K562 (cell line): ENCODE data around the gene RPS2. TPM values are rescaled to one million over a fixed set of nuclear protein-coding genes. Genes with fewer than 3 reads are reported as not detected.

Experiments used
- ARNT ChIP-seq, 2 experiments: fragments of 450-650 bp; IDR thresholded peaks; 2 replicates each; pipeline ENCODE4 v1.6.1; 2016; ENCODE audit warnings: mild to moderate bottlenecking in 1 of 2
- BRD4 ChIP-seq: fragments of 200-600 bp; sonication (generic); IDR thresholded peaks from 2 replicates; pipeline ENCODE4 v1.6.1; 2017; ENCODE audit warnings: inconsistent platforms
- BRD9 ChIP-seq: fragments of 450-650 bp; IDR thresholded peaks from 2 replicates; pipeline ENCODE4 v1.6.1; 2018; ENCODE audit warnings: low read depth; ENCODE audit not compliant: partially characterized antibody
- CHD4 ChIP-seq: fragments of 200-600 bp; sonication (generic); IDR thresholded peaks from 3 replicates; pipeline ENCODE4 v1.6.1; 2012; ENCODE audit warnings: low read depth, mild to moderate bottlenecking, mixed read lengths, low read length, inconsistent platforms; ENCODE audit not compliant: insufficient read depth, insufficient replicate concordance, poor library complexity, severe bottlenecking
- FOXA3 ChIP-seq, 2 experiments: fragments of 450-650 bp in 1 of 2; sonication (generic) in 1 of 2; formaldehyde crosslinking; IDR thresholded peaks in 1 of 2; conservative IDR thresholded peaks in 1 of 2; 2 replicates each; pipeline versions ENCODE4 v1.4.0 to v1.8.0; 2020 to 2022; ENCODE audit warnings: mild to moderate bottlenecking in 2 of 2, missing genetic modification reagents in 1 of 2
- HES1 ChIP-seq: fragments of 450-650 bp; IDR thresholded peaks from 2 replicates; pipeline ENCODE4 v1.6.1; 2016; ENCODE audit warnings: low read depth, mild to moderate bottlenecking, moderate library complexity
- HNRNPLL ChIP-seq: fragments of 200-400 bp; formaldehyde crosslinking; IDR thresholded peaks from 2 replicates; pipeline ENCODE4 v1.6.1; 2017; ENCODE audit warnings: low read length, low read depth, mild to moderate bottlenecking; ENCODE audit not compliant: poor library complexity, severe bottlenecking
- JUND ChIP-seq, 2 experiments: IDR thresholded peaks; 2 replicates in 1 of 2; 3 replicates in 1 of 2; pipeline ENCODE4 v1.6.1; 2011; ENCODE audit warnings: borderline replicate concordance in 2 of 2, low read depth in 2 of 2, low read length in 2 of 2, improper control_type of control experiment in 1 of 2, missing biosample characterization in 1 of 2, missing genetic modification characterization in 1 of 2, missing genetic modification reagents in 1 of 2
- KAT2B ChIP-seq: IDR thresholded peaks from one replicate; pipeline ENCODE4 v1.6.1; 2012; ENCODE audit warnings: low read depth, mild to moderate bottlenecking, control low read depth, inconsistent platforms, low read length, moderate library complexity
- KDM2B ChIP-seq: fragments of 250-450 bp; sonication (Bioruptor Pico); IDR thresholded peaks from 2 replicates; pipeline ENCODE4 v1.8.0; 2021; ENCODE audit warnings: mild to moderate bottlenecking, moderate library complexity
- KLF1 ChIP-seq: fragments of 450-650 bp; IDR thresholded peaks from 2 replicates; pipeline ENCODE4 v1.6.1; 2016; ENCODE audit warnings: missing genetic modification characterization, missing compliant biosample characterization
- KLF10 ChIP-seq: fragments of 250-450 bp; sonication (Bioruptor Pico); IDR thresholded peaks from 2 replicates; pipeline ENCODE4 v1.6.1; 2021; ENCODE audit warnings: matching md5 sums
- LARP7 ChIP-seq: fragments of 450-650 bp; IDR thresholded peaks from 2 replicates; pipeline ENCODE4 v1.6.1; 2016
- NFE2L1 ChIP-seq: fragments of 450-650 bp; IDR thresholded peaks from 2 replicates; pipeline ENCODE4 v1.6.1; 2016; ENCODE audit warnings: missing genetic modification characterization, low read depth, mild to moderate bottlenecking, missing compliant biosample characterization, moderate library complexity, borderline replicate concordance
- NFIC ChIP-seq: fragments of 450-650 bp; IDR thresholded peaks from 2 replicates; pipeline ENCODE4 v1.6.1; 2017; ENCODE audit warnings: mild to moderate bottlenecking, inconsistent platforms
- PKNOX1 ChIP-seq: fragments of 450-650 bp; IDR thresholded peaks from 2 replicates; pipeline ENCODE4 v1.6.1; 2016
- SMARCA4 ChIP-seq: fragments of 450-650 bp; IDR thresholded peaks from 2 replicates; pipeline ENCODE4 v1.6.1; 2016
- SMARCE1 ChIP-seq: fragments of 450-650 bp; IDR thresholded peaks from 2 replicates; pipeline ENCODE4 v1.7.1; 2016; ENCODE audit warnings: mild to moderate bottlenecking
- THRA ChIP-seq: fragments of 450-650 bp; IDR thresholded peaks from 2 replicates; pipeline ENCODE4 v1.6.1; 2017; ENCODE audit warnings: mild to moderate bottlenecking, moderate library complexity
- ZBTB5 ChIP-seq: fragments of 450-650 bp; IDR thresholded peaks from 2 replicates; pipeline ENCODE4 v1.6.1; 2017; ENCODE audit warnings: antibody characterized with exemption
- ZBTB9 ChIP-seq: fragments of 450-650 bp; formaldehyde crosslinking; IDR thresholded peaks from 2 replicates; pipeline ENCODE4 v1.4.0; 2020; ENCODE audit warnings: mild to moderate bottlenecking, moderate library complexity
- ZNF785 ChIP-seq: fragments of 250-450 bp; sonication (Bioruptor Pico); IDR thresholded peaks from 2 replicates; pipeline ENCODE4 v1.4.0; 2020; ENCODE audit warnings: mild to moderate bottlenecking
- polyA plus RNA-seq, 8 experiments: library from polyadenylated mRNA; depleted of rRNA in 4 of 8; stranded (reverse) in 5 of 8; unstranded in 3 of 8; fragments of >200 nt; fragmentation: Nextera tagmentation in 2 of 8; fragmentation: Illumina TruSeq in 1 of 8; extraction: Ambion mirVana in 2 of 8; extraction: Trizol in 1 of 8; gene quantifications; 2 replicates each; pipeline versions ENCODE4 v1.2.1 to v1.2.3, GENCODE V29; 2011 to 2014; ENCODE audit warnings: inconsistent platforms in 1 of 8, missing spikeins in 1 of 8
- total RNA-seq, 7 experiments: library from RNA; depleted of rRNA in 6 of 7; stranded (reverse); fragments of >200 nt in 6 of 7; fragmentation: Illumina TruSeq in 2 of 7; extraction: Trizol in 2 of 7; gene quantifications; 2 replicates each; pipeline versions ENCODE4 v1.2.1 to v1.2.3, GENCODE V29; 2011 to 2021; ENCODE audit warnings: low replicate concordance in 1 of 7

RPS2 gene
- total and polyA plus RNA-seq, 9 of the 15 experiments (the other 6 are each of a cell fraction or from before 2014, with no cell fraction given): 834 to 4,794 (median 3,793) TPM

GRCh38 chr16:2009791-2010510 is 45.3 kb upstream of the RPS2 start, which contains the start of gene ZNF598 (continued):
- TF ChIP-seq ZBTB5 (no peak), ZBTB9 (CRISPR knock-in tag) (no peak), PKNOX1 (peak; percentile 26; the same call in 1 of the 2 replicates), FOXA3 (CRISPR knock-in tag; conservative IDR thresholded peaks at IDR 0.05 in 1 of 2, IDR thresholded peaks at IDR 0.05 in 1 of 2) (no peak), ZNF785 (CRISPR knock-in tag) (no peak), THRA (no peak), NFIC (peak; percentile 47), HNRNPLL (peak; percentile 6), CHD4 (no peak), LARP7 (no peak), BRD9 (no peak), SMARCA4 (no peak), BRD4 (peak; percentile 77), KLF1 (tag) (peak; percentile 82; the same call in 1 of the 2 replicates), KAT2B (no peak), KDM2B (CRISPR knock-in tag) (no peak), JUND (IDR thresholded peaks at IDR 0.05; ENCODE audit: borderline replicate concordance, low read depth, low read length) (peak; percentile 44; the same call in 1 of the 2 replicates), JUND (tag; IDR thresholded peaks at IDR 0.05; ENCODE audit: borderline replicate concordance, low read depth, low read length) (no peak; the same call in 2 of the 3 replicates), NFE2L1 (no peak), ARNT (IDR thresholded peaks at IDR 0.05) (peak; percentile 21 to 71; a peak in 1 of 4 replicates), KLF10 (CRISPR knock-in tag) (no peak), SMARCE1 (no peak), HES1 (0 out of 2 replicates have a peak, but pooled peaks have one; percentile 17)
